Adrenal gland (tissue), 12 donors: Measurements from ENCODE around the gene NEURL2. TPM values are rescaled to one million over a fixed set of nuclear protein-coding genes. Genes with fewer than 3 reads are reported as not detected.

ENCODE experiments used
- DNase-seq, 7 donors: peaks; one replicate each; pipeline ENCODE4 v3.0.0-alpha.2; 2019 to 2020
- H3K27ac ChIP-seq, 5 donors: fragments of 200-600 bp; sonication (generic) in 4 of 5; 1 replicate in 3 of 5; 2 replicates in 2 of 5; pipeline versions ENCODE4 v1.5.1 to v1.8.0; 2016 to 2020; ENCODE audit warnings: mild to moderate bottlenecking in 1 of 5
- H3K27me3 ChIP-seq: fragments of 200-600 bp; 2 replicates; pipeline ENCODE4 v1.8.0; 2021
- H3K36me3 ChIP-seq, 2 donors: fragments of 200-600 bp; replicated peaks in 1 of 2; 1 replicate in 1 of 2; 2 replicates in 1 of 2; pipeline versions ENCODE4 v1.5.1 to v1.8.0; 2018 to 2022
- H3K4me1 ChIP-seq, 2 donors: fragments of 200-600 bp; replicated peaks in 1 of 2; 1 replicate in 1 of 2; 2 replicates in 1 of 2; pipeline versions ENCODE4 v1.5.1 to v1.8.0; 2018 to 2021
- H3K4me3 ChIP-seq, 4 donors: fragments of 200-600 bp; sonication (generic) in 3 of 4; one replicate each; pipeline ENCODE4 v1.5.1; 2016 to 2018
- H3K9me3 ChIP-seq, 3 donors: fragments of 200-600 bp; sonication (generic) in 1 of 3; replicated peaks in 1 of 3; 1 replicate in 2 of 3; 2 replicates in 1 of 3; pipeline versions ENCODE4 v1.5.1 to v1.8.0; 2016 to 2021
- CTCF ChIP-seq, 6 experiments: fragments of 450-650 bp in 4 of 6; fragments of 200-600 bp in 2 of 6; sonication (generic) in 1 of 6; IDR thresholded peaks; 1 replicate in 5 of 6; 2 replicates in 1 of 6; pipeline versions ENCODE4 v1.5.1 to v1.8.0; 2016 to 2021; ENCODE audit warnings: antibody characterized with exemption in 6 of 6, mild to moderate bottlenecking in 2 of 6, moderate library complexity in 1 of 6
- POLR2A ChIP-seq, 2 donors: fragments of 450-650 bp; IDR thresholded peaks; one replicate each; pipeline ENCODE4 v1.6.1; 2017; ENCODE audit warnings: antibody characterized with exemption in 2 of 2, mild to moderate bottlenecking in 2 of 2, moderate library complexity in 1 of 2
- WGBS, 4 donors: extraction: QIAGEN DNeasy Blood & Tissue Kit in 2 of 4; methylation state at CpG; one replicate each; pipeline versions ENCODE4 v1.1.5 to v1.1.7; 2013 to 2017; 5-methylcytosine and 5-hydroxymethylcytosine counted together
- intact Hi-C, 2 donors: fragments of 100-400 bp; cut with DNase I; formaldehyde crosslinking; loops; one replicate each; pipeline versions ENCODE4 v1.14.1 to v1.15.0; 2022 to 2023
- polyA plus RNA-seq, 3 donors: library from polyadenylated mRNA; stranded (reverse); fragments of 200-250 nt in 2 of 3; fragments of 350-450 nt in 1 of 3; fragmentation: Illumina TruSeq in 1 of 3; extraction: RNeasy Lipid Tissue Mini Kit (QIAGEN cat#74804) in 1 of 3; gene quantifications; one replicate each; pipeline ENCODE4 v1.2.3, GENCODE V29; 2013 to 2014
- total RNA-seq, 9 donors: library from RNA; depleted of rRNA in 4 of 9; stranded (reverse); fragments of >200 nt in 4 of 9; fragments of 120-200 nt in 1 of 9; fragmentation: NEBNext Ultra II Directional in 1 of 9; extraction: Animal tissue kit (Norgen Biotek cat#: 25700) in 1 of 9; gene quantifications; one replicate each; pipeline versions ENCODE4 v1.1.0 to v1.2.4, GENCODE V29; 2013 to 2023
- donor health status: healthy with polysubstance abuse.
- donor health status: Bipolar disorder and iron deficiency.
- donor health status: DM: yes; HTN: yes; CAD: no.
- donor health status: DM: no; HTN: no; CAD: no.
- donor health status: DM: no; HTN: no; CAD: no.
- donor health status: DM: yes; HTN: yes; CAD: no.

NEURL2 gene
- total and polyA plus RNA-seq, 12 donors: 1.0 to 36.4 (median 13.7) TPM

DNA sequence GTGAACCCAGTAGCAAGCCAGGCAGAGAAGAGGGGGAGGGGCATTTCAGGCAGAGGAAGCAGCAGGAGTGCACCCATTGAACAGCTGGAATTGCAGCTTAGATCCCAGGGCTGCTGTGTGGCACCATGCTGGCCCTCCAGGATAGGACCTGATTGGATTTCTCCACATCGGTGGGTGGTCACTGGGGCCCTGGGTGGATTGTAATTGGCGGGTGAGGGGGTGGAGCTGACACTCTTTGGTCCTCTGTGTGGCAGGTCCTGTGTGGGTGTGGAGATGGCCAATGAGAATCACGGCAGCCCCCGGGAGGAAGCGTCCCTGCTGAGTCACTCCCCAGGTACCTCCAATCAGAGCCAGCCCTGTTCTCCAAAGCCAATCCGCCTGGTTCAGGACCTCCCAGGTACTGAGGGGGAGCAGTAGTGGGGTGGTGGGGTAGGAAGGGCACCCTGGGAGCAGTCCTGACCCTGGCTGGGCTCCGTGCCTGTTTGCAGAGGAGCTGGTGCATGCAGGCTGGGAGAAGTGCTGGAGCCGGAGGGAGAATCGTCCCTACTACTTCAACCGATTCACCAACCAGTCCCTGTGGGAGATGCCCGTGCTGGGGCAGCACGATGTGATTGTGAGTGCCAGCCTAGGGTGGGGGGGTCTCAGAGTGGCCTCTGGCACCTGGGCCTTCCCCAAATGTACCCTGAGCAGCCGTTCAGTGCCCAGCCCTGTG is 47.9 kb upstream of the NEURL2 start:
- no peak overlapping the region for H3K4me3 ChIP-seq
- intact Hi-C loops: no loop called here
- H3K9me3 ChIP-seq: no peaks in the 10 kb centered on the region
- 87 to 93% (median 91%) methylated on average over 12 to 13 of the region's 13 CpGs for WGBS, 4 donors
- peaks cover 5 to 7% of the 10 kb centered on the region in 2 donors for H3K4me1 ChIP-seq
- DNase-seq: peak in 1 of 7 donors; percentile 27
- H3K27ac ChIP-seq: no peak overlapping the region
- H3K36me3 ChIP-seq: peaks cover 0 to 69% of the 10 kb centered on the region in 2 donors
- TF ChIP-seq CTCF (IDR thresholded peaks at IDR 0.05) (no peak), POLR2A (IDR thresholded peaks at IDR 0.05) (no peak)
- H3K27me3 ChIP-seq: no peaks in the 10 kb centered on the region

- Histone ChIP-seq H3K4me3 (no peak overlapping the region), H3K27me3 (no peaks in the 10 kb centered on the region), H3K36me3 (peaks cover 0 to 58% of the 10 kb centered on the region in 2 donors), H3K9me3 (no peaks in the 10 kb centered on the region), H3K27ac (no peak overlapping the region), H3K4me1 (peaks cover 7 to 14% of the 10 kb centered on the region in 2 donors)
- DNase-seq: no peak
- TF ChIP-seq CTCF (IDR thresholded peaks at IDR 0.05): no peak
- TF ChIP-seq POLR2A (IDR thresholded peaks at IDR 0.05): no peak
- 65 to 72% (median 69%) methylated on average over 2 of the region's 2 CpGs for WGBS, 4 donors
- intact Hi-C loops: no loop called here
Observed at GRCh38 chr20:45937765-45938164, 46.8 kb upstream of the NEURL2 start.

- peak in 3 of 7 donors; percentile 51 to 76 (median 58) for DNase-seq
- no peak for TF ChIP-seq POLR2A (IDR thresholded peaks at IDR 0.05)
- TF ChIP-seq CTCF (IDR thresholded peaks at IDR 0.05): no peak
- 3 to 6% (median 5%) methylated on average over 21 of the region's 21 CpGs for WGBS, 4 donors
- Histone ChIP-seq H3K9me3 (no peaks in the 10 kb centered on the region), H3K36me3 (peaks cover 0 to 38% of the 10 kb centered on the region in 2 donors), H3K27me3 (no peaks in the 10 kb centered on the region), H3K4me3 (peak overlapping the region in 2 of 4 donors; percentile 39 to 98), H3K4me1 (peaks cover 7 to 16% of the 10 kb centered on the region in 2 donors), H3K27ac (peak overlapping the region; percentile 97 to 100 (median 100))
- intact Hi-C loops: no loop called here
Observed at GRCh38 chr20:45935416-45936046, 44.5 kb upstream of the NEURL2 start.

DNA sequence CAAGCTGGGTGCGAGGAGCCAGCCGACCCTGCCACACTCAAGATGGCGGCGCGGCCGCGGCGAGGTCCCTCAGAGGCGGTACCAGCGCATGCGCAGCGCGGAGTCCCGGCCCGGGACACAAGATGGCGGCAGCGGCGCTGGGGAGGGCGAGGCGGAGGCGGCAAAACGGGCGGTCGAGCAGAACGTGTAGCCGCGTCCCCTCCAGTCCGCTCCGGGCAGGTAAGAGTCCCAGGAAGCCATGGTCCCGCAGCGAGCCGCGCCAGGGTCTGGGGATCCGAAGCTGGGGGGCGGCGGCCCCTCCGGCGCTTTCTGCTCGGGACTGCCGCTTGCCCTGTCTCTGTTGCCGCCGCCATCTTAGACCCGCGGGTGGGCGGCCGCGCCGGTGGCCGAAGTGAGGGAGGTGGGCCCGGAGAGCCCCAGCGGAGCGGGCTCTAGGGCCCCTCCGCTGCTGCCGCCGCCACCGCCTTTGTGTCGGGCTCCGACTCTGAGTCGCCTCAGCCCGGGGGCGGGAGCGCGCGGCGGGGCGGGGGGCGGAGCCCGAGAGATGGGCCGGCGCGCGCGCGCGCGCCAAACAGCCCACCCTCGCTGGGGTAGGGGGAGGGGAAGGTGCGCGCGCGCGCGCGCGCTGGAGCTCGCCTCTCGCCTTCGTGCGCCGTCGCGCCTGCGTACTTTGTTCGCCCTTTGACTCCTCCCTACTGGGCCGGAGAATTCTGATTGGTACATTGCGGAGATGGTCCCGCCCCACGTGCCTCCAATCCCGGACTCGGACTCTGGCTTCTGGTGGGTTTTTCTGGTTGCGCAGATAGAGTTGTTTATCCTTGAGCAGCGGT is 43.8 kb upstream of the NEURL2 start, which contains the start of gene PCIF1:
PCIF1 (plus strand) TSS at position 98 of the 830 bp plus-strand sequence. CDS start 4,317 bp downstream, outside the sequence.
- no peaks in the 10 kb centered on the region for H3K27me3 ChIP-seq
- H3K36me3 ChIP-seq: peaks cover 0 to 31% of the 10 kb centered on the region in 2 donors
- TF ChIP-seq CTCF (IDR thresholded peaks at IDR 0.05) (peak in 1 of 6 experiments; percentile 23), POLR2A (IDR thresholded peaks at IDR 0.05) (peak; percentile 96 to 97)
- peak; percentile 98 to 99 (median 99) for DNase-seq
- 0 to 1% (median 0%) methylated on average over 28 to 102 of the region's 102 CpGs for WGBS, 4 donors
- H3K4me1 ChIP-seq: peaks cover 7 to 16% of the 10 kb centered on the region in 2 donors
- H3K27ac ChIP-seq: peak within 1 kb of the TSS; percentile 98 to 100 (median 100)
- no peaks in the 10 kb centered on the region for H3K9me3 ChIP-seq
- H3K4me3 ChIP-seq: peak within 1 kb of the TSS; percentile 62 to 98 (median 93)
- intact Hi-C loops: no loop called here
